ENCODE results near the gene CCL7.
A peak's percentile ranks its signal among the peaks of the same experiment; 100 is the strongest.

CCL7 gene

DNA sequence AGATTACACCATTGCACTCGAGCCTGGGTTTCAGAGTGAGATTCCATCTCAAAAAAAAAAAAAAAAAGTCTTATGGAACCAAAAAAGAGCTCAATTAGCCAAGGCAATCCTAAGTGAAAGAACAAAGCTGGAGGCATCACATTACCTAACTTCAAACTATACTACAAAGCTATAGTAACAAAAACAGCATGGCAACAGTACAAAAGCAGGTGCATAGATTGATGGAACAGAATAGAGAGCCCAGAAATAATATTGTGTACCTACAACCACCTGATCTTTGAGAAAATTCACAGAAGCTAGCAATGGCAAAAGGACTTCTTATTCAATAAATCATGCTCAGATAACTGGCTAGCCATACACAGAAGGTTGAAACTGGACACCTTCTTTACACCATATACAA, 39.7 kb upstream of the CCL7 start:
- peaks cover 8% of the 10 kb centered on the region; the same call in 1 of the 2 replicates for H3K4me1 ChIP-seq (ENCODE audit: control insufficient read depth, insufficient read depth, low read length)
- no peaks in the 10 kb centered on the region for H3K27me3 ChIP-seq (ENCODE audit: control insufficient read depth, insufficient read depth, low read length)
- H3K9ac ChIP-seq (ENCODE audit: low read depth, low read length), result no peak overlapping the region
- H3K27ac ChIP-seq (ENCODE audit: low read depth, low read length), result no peak overlapping the region
- 0 out of 2 replicates have a peak, but pooled peaks cover 3% of the 10 kb centered on the region for H3K9me3 ChIP-seq (ENCODE audit: control insufficient read depth, insufficient read depth, low read length)
- no peaks in the 10 kb centered on the region for H3K36me3 ChIP-seq (ENCODE audit: control insufficient read depth, insufficient read depth, low read length)
- no peak overlapping the region for H3K4me3 ChIP-seq (ENCODE audit: low read depth, low read length)

DNA sequence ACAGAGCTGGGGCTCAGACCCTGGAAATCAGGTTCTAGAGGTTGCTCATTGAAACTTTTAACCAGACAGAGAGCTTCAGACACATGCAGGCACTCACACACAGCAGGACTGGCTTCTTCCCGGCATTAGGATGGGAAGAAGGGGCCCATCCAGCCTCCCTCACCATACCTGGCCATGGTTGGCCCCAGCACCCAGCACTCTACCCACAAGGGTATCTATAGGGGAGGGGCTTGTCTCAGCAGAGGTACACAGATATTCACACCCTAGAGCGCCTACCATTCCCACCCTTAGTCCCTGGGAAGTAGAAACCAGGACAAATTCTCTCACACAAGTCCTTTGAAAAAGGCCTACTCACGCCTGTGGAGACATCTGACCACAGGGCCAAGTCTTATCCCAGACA, 35.4 kb upstream of the CCL7 start:
- H3K27me3 ChIP-seq (ENCODE audit: control insufficient read depth, insufficient read depth, low read length), result no peaks in the 10 kb centered on the region
- no peaks in the 10 kb centered on the region for H3K9me3 ChIP-seq (ENCODE audit: control insufficient read depth, insufficient read depth, low read length)
- H3K36me3 ChIP-seq (ENCODE audit: control insufficient read depth, insufficient read depth, low read length), result no peaks in the 10 kb centered on the region
- H3K4me1 ChIP-seq (ENCODE audit: control insufficient read depth, insufficient read depth, low read length), result peaks cover 5% of the 10 kb centered on the region; the same call in 1 of the 2 replicates
- peak overlapping the region; percentile 70 for H3K27ac ChIP-seq (ENCODE audit: low read depth, low read length)
- no peak overlapping the region for H3K9ac ChIP-seq (ENCODE audit: low read depth, low read length)
- H3K4me3 ChIP-seq (ENCODE audit: low read depth, low read length), result no peak overlapping the region

DNA sequence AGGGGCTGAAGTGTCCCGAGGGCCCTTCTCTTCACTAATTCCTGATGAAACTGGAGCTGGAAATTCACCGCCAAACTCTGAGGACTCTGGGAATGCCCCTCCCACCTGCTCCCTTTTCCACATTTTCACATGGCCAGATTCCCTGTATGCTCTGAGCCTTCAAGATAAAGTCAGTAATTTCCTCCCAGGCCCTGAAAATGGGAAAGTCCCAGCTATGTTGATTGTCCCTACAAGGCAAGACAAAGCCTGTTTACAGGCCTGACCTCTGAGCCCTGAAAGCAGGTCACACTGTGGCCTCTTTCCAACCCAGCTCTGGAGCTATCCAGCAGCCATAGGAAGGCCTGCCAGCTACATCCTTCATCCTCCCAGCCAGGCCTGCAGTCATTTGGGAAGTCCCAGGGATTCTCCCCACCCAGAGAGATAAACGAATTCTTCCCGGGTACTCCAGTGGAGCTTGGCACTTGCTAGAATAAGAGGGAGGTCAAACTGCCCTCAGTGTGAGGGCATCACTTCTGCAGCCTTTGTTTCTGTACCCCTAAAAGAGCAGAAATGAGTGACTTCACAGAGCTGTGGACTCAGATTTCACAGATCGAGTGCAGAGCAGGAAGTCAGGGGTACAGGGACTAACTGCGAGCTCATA, 34.5 kb upstream of the CCL7 start:
- Histone ChIP-seq H3K9ac (ENCODE audit: low read depth, low read length) (no peak overlapping the region), H3K36me3 (ENCODE audit: control insufficient read depth, insufficient read depth, low read length) (no peaks in the 10 kb centered on the region), H3K27me3 (ENCODE audit: control insufficient read depth, insufficient read depth, low read length) (no peaks in the 10 kb centered on the region), H3K4me3 (ENCODE audit: low read depth, low read length) (no peak overlapping the region), H3K4me1 (ENCODE audit: control insufficient read depth, insufficient read depth, low read length) (peaks cover 5% of the 10 kb centered on the region; the same call in 1 of the 2 replicates), H3K27ac (ENCODE audit: low read depth, low read length) (peak overlapping the region; percentile 70), H3K9me3 (ENCODE audit: control insufficient read depth, insufficient read depth, low read length) (no peaks in the 10 kb centered on the region)

DNA sequence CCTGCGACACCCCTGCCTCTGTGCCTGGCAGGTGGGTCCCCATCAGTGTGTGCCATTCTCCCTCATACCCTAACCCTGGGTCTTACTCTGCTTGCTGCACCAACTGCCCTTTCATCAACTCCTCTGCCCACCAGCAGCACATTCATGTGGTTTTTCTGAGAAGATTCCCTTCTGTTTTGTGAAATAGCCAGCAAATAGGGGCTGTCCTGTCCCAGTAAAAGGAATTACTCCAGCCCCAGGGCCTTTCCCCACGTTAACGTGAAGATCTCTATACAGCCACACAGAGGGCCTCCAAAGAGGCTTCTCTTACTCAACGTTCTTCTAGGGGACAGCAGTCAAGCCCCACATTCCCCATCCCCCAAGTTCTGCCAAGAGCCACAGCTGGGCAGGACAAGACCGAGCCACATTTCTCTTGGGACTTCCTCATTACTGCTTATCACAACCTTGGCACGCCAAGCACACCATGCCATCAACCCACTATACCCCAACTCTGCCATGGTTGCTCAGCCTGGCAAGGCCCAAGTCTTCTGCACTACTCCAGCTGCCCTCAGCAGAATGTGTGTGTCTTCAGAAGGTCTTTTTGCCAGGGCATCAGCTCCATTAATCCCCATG, 33.6 kb upstream of the CCL7 start:
- Histone ChIP-seq H3K4me1 (ENCODE audit: control insufficient read depth, insufficient read depth, low read length) (peaks cover 5% of the 10 kb centered on the region; the same call in 1 of the 2 replicates), H3K9ac (ENCODE audit: low read depth, low read length) (no peak overlapping the region), H3K4me3 (ENCODE audit: low read depth, low read length) (no peak overlapping the region), H3K27me3 (ENCODE audit: control insufficient read depth, insufficient read depth, low read length) (no peaks in the 10 kb centered on the region), H3K27ac (ENCODE audit: low read depth, low read length) (no peak overlapping the region), H3K36me3 (ENCODE audit: control insufficient read depth, insufficient read depth, low read length) (no peaks in the 10 kb centered on the region), H3K9me3 (ENCODE audit: control insufficient read depth, insufficient read depth, low read length) (no peaks in the 10 kb centered on the region)

DNA sequence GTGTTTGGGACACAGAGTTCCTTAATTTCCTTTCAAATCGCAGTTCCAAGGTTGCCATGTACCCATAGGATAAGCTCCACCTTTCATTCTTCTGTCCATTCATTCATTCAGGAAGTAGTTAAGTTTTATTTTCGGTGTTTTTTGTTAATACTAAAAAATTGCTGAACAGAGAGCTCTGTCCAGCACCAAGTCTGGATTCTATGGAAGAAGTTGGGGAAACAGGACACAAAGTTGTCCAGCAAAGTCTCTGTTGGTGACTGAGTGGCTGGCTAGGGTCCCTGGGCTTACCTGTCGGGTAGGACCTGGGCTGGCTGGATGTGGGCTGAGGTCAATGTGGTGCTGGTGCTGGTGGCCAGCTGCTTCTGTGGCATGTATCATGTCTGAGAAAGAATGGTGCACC, 32.6 kb upstream of the CCL7 start:
- H3K4me1 ChIP-seq (ENCODE audit: control insufficient read depth, insufficient read depth, low read length), result peaks cover 6% of the 10 kb centered on the region; the same call in 1 of the 2 replicates
- H3K27me3 ChIP-seq (ENCODE audit: control insufficient read depth, insufficient read depth, low read length), result no peaks in the 10 kb centered on the region

DNA sequence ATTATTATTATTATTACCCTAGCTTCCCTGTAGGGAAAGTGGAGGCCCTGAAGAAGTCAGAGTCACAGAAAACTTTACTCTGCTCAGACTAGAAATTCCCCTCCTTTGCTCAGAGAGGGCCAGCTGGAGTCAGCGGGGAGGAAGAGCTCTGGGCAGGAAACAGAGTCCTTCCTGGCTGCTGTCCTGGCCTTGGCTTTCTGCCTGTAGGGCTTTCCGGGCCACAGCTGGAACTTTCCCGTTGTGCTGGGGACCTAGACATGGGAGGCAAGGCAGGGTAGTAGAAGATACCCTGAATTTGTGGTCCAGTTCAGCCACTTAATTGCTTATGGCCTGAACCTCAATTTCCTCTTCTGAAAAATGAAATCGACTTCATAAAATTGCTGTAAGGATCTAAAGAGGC, 29.0 kb upstream of the CCL7 start:
- Histone ChIP-seq H3K9me3 (ENCODE audit: control insufficient read depth, insufficient read depth, low read length) (no peaks in the 10 kb centered on the region), H3K27ac (ENCODE audit: low read depth, low read length) (no peak overlapping the region), H3K36me3 (ENCODE audit: control insufficient read depth, insufficient read depth, low read length) (no peaks in the 10 kb centered on the region), H3K4me3 (ENCODE audit: low read depth, low read length) (no peak overlapping the region), H3K4me1 (ENCODE audit: control insufficient read depth, insufficient read depth, low read length) (peaks cover 9% of the 10 kb centered on the region), H3K9ac (ENCODE audit: low read depth, low read length) (no peak overlapping the region), H3K27me3 (ENCODE audit: control insufficient read depth, insufficient read depth, low read length) (no peaks in the 10 kb centered on the region; the same call in 1 of the 2 replicates)

More for the DNA sequence above, 32.6 kb upstream of the CCL7 start:
- H3K4me3 ChIP-seq (ENCODE audit: low read depth, low read length), result no peak overlapping the region
- H3K27ac ChIP-seq (ENCODE audit: low read depth, low read length), result no peak overlapping the region
- H3K9me3 ChIP-seq (ENCODE audit: control insufficient read depth, insufficient read depth, low read length), result no peaks in the 10 kb centered on the region
- no peaks in the 10 kb centered on the region for H3K36me3 ChIP-seq (ENCODE audit: control insufficient read depth, insufficient read depth, low read length)
- H3K9ac ChIP-seq (ENCODE audit: low read depth, low read length), result no peak overlapping the region

DNA sequence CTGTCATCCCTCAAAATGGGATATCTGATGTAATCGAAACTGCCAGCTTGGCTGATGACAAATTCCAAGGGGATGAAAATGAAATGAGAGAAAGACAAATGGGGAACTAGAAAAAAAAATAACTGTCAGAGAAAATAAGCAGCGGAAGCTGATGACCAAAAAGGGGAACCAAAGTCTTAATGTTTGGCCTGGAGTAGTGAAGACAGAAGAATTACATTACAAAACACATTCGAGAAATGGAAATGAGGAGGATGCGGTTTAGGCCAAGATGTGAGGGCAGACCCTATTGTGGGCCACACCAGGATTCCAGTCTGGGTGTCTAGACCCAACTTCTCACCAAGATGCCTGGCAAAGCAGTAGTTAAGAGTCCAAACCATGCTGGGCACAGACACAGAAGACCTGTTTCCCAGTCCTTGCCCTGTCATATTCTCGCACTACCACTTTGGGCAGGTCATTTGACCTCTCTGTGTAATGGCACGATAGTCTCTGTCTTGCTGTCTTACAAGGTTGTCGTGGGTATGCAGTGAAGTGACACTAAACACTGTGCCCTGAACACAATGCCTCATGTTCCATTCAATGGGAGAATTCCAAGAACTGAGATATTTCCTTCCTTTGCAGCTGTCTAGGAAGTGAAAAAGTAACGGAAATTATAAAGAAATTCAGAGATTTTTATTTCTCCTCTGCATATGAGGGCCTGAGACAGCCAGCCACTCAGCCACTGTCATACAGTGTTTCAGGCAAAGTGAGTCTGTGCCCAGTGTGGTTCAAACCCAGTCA, 27.2 kb upstream of the CCL7 start:
- H3K27me3 ChIP-seq (ENCODE audit: control insufficient read depth, insufficient read depth, low read length), result no peaks in the 10 kb centered on the region; the same call in 1 of the 2 replicates
- no peaks in the 10 kb centered on the region for H3K36me3 ChIP-seq (ENCODE audit: control insufficient read depth, insufficient read depth, low read length)
- no peak overlapping the region for H3K9ac ChIP-seq (ENCODE audit: low read depth, low read length)
- H3K27ac ChIP-seq (ENCODE audit: low read depth, low read length), result no peak overlapping the region
- no peak overlapping the region for H3K4me3 ChIP-seq (ENCODE audit: low read depth, low read length)
- H3K4me1 ChIP-seq (ENCODE audit: control insufficient read depth, insufficient read depth, low read length), result peaks cover 9% of the 10 kb centered on the region
- no peaks in the 10 kb centered on the region for H3K9me3 ChIP-seq (ENCODE audit: control insufficient read depth, insufficient read depth, low read length)

DNA sequence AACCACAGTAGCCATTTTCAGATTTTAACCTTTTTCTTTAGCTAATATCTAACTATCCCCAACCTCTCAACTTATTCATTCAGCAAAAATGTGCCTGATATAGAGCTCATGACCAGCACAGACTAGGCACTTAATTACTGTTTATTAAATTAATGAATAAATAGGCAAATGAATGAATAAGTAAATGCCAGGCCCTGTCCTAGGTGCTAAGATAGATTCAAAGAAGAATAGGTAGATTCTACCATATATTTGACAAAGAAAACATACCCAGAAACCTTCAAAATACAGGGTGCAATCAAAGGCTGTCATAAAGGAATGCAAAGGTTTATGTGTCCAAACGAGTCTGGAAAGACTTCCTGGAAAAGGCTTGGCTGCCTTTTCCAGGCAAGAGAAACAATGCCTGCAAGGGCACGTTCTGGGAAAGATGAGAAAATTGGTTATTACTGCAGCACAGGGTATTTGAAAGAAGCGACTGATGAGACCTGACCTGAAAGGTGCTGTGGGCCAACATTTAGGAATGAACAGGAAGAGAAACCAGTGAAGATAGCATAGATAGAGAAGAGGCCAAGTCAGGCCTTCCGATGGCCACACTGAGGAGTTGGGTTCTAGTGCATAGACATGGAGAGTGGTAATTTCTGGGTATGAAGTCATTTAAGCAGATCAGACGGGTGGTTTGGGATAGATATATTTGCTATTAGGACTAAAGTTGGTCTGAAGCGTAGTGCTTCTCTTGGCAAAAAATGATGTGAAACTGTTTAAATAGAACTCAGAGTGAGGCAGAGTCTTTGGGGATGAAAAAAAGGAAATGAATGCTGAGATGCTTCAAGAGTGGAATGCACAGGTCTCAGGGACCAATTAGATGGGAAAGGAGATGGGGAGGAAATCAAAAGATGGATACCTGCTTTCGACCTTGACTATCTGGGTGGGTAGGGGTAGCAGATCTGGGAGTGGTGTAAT, 26.4 kb upstream of the CCL7 start:
- Histone ChIP-seq H3K9ac (ENCODE audit: low read depth, low read length) (no peak overlapping the region), H3K4me3 (ENCODE audit: low read depth, low read length) (no peak overlapping the region), H3K4me1 (ENCODE audit: control insufficient read depth, insufficient read depth, low read length) (peaks cover 9% of the 10 kb centered on the region), H3K9me3 (ENCODE audit: control insufficient read depth, insufficient read depth, low read length) (no peaks in the 10 kb centered on the region), H3K36me3 (ENCODE audit: control insufficient read depth, insufficient read depth, low read length) (no peaks in the 10 kb centered on the region), H3K27me3 (ENCODE audit: control insufficient read depth, insufficient read depth, low read length) (no peaks in the 10 kb centered on the region; the same call in 1 of the 2 replicates), H3K27ac (ENCODE audit: low read depth, low read length) (no peak overlapping the region)

DNA sequence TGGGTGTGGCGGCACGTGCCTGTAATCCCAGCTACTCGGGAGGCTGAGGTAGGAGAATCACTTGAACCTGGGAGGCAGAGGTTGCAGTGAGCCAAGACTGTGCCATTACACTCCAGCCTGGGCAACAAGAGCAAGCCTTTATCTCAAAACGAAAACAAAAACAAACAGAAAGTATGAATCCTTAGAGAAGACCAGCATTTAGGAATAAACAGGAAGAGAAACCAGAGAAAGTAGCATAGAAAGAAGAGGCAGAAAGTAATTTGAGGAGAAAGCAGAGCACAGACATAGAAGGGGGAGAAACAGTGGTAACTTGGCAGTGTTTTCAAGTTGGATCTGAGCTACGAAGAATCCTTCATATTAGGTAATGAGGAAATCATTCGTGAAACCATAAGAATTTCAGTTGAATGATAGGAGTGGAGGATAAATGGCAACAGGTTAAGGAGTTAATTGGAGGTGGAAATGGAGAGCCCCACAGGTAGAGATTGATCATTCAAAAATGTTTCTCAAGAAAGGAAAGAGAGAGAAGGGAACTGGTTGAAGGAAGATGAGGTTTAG, 24.6 kb upstream of the CCL7 start:
- no peak overlapping the region for H3K9ac ChIP-seq (ENCODE audit: low read depth, low read length)
- H3K27ac ChIP-seq (ENCODE audit: low read depth, low read length), result no peak overlapping the region
- H3K4me1 ChIP-seq (ENCODE audit: control insufficient read depth, insufficient read depth, low read length), result peaks cover 10% of the 10 kb centered on the region
- no peaks in the 10 kb centered on the region for H3K9me3 ChIP-seq (ENCODE audit: control insufficient read depth, insufficient read depth, low read length)
- H3K27me3 ChIP-seq (ENCODE audit: control insufficient read depth, insufficient read depth, low read length), result no peaks in the 10 kb centered on the region; the same call in 1 of the 2 replicates
- H3K4me3 ChIP-seq (ENCODE audit: low read depth, low read length), result no peak overlapping the region
- no peaks in the 10 kb centered on the region for H3K36me3 ChIP-seq (ENCODE audit: control insufficient read depth, insufficient read depth, low read length)

DNA sequence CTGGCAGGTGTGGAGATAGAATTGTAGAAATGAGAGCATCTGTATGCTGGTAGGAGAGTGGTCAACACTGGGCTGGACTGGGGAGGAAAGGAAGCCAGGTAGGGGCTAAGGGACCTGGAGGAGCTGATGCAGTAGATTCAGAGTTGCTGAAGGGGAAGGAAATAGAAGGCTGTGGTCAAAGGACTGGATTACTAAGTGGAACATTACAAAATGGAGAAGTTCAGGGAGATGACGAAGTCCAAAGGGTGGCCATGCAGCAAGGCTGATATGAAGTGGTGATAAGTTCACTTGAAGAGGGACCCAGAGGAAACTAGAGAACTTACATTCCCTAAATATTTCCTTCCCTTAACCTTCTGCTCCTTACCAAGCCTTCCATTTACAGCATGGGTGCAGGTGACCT, 23.6 kb upstream of the CCL7 start:
- Histone ChIP-seq H3K27ac (ENCODE audit: low read depth, low read length) (no peak overlapping the region), H3K9ac (ENCODE audit: low read depth, low read length) (no peak overlapping the region), H3K4me1 (ENCODE audit: control insufficient read depth, insufficient read depth, low read length) (peaks cover 19% of the 10 kb centered on the region), H3K4me3 (ENCODE audit: low read depth, low read length) (no peak overlapping the region), H3K27me3 (ENCODE audit: control insufficient read depth, insufficient read depth, low read length) (no peaks in the 10 kb centered on the region; the same call in 1 of the 2 replicates), H3K9me3 (ENCODE audit: control insufficient read depth, insufficient read depth, low read length) (no peaks in the 10 kb centered on the region), H3K36me3 (ENCODE audit: control insufficient read depth, insufficient read depth, low read length) (no peaks in the 10 kb centered on the region)

All from HUES48 (cell line).